IMR-90 (cell line): ENCODE results near the gene RPS6KA4. TPM values are rescaled to one million over a fixed set of nuclear protein-coding genes. Genes with fewer than 3 reads are reported as not detected.

ENCODE experiments used
- ATAC-seq: fragments of 200-7000 bp; cut with Tn5 transposase; 2 replicates; pipeline ENCODE4 v1.9.1; 2020; ENCODE audit warnings: low read depth, mild to moderate bottlenecking, moderate library complexity
- BruUV-seq: library from RNA; stranded (reverse); fragments of 400-500 nt; replicated peaks from 2 replicates; lab custom pipeline; 2021; lab: Mats Ljungman, UMichigan
- CTCF ChIA-PET: fragments of 300-600 bp; formaldehyde crosslinking; extraction: SDS; loops from one replicate; lab custom pipeline; 2021; ENCODE audit warnings: antibody characterized with exemption; lab: Yijun Ruan, JAX
- POLR2A ChIA-PET: fragments of 300-600 bp; sonication (Branson Sonifier 250); formaldehyde crosslinking; loops from one replicate; lab custom pipeline; 2022; ENCODE audit warnings: antibody characterized with exemption; ENCODE audit not compliant: unreplicated experiment; lab: Charles Lee
- DNase-seq: peaks from one replicate; pipeline ENCODE4 v3.0.0; 2013
- H2AFZ ChIP-seq: replicated peaks from 2 replicates; pipeline ENCODE3; 2013; ENCODE audit warnings: low read length, mild to moderate bottlenecking; ENCODE audit not compliant: poor library complexity
- H2AK5ac ChIP-seq: 2 replicates; pipeline ENCODE4 v1.6.1; 2013; ENCODE audit warnings: low read depth, low read length, inconsistent platforms
- H2AK9ac ChIP-seq: replicated peaks from 2 replicates; pipeline ENCODE3; 2013; ENCODE audit warnings: mild to moderate bottlenecking, low read depth, low read length, moderate library complexity; ENCODE audit not compliant: poor library complexity
- H2BK120ac ChIP-seq: 2 replicates; pipeline ENCODE4 v1.6.1; 2013; ENCODE audit warnings: low read depth, low read length, inconsistent platforms
- H2BK15ac ChIP-seq: 3 replicates; pipeline ENCODE4 v1.6.1; 2013; ENCODE audit warnings: low read depth, low read length, inconsistent platforms
- H2BK20ac ChIP-seq: 2 replicates; pipeline ENCODE4 v1.6.1; 2013; ENCODE audit warnings: low read depth, mild to moderate bottlenecking, inconsistent platforms, low read length, moderate library complexity
- H2BK5ac ChIP-seq: 2 replicates; pipeline ENCODE4 v1.6.1; 2013; ENCODE audit warnings: mild to moderate bottlenecking, low read depth, low read length, inconsistent platforms; ENCODE audit not compliant: poor library complexity, severe bottlenecking
- H3K14ac ChIP-seq: replicated peaks from 2 replicates; pipeline ENCODE4 v1.6.1; 2013; ENCODE audit warnings: low read depth, low read length, inconsistent platforms
- H3K18ac ChIP-seq: 2 replicates; pipeline ENCODE4 v1.6.1; 2013; ENCODE audit warnings: low read depth, low read length, control low read depth
- H3K23ac ChIP-seq: 2 replicates; pipeline ENCODE4 v1.6.1; 2013; ENCODE audit warnings: low read depth, low read length, inconsistent platforms
- H3K27ac ChIP-seq: 2 replicates; pipeline ENCODE4 v1.5.1; 2013; ENCODE audit warnings: mild to moderate bottlenecking, control low read depth, low read length; ENCODE audit not compliant: insufficient read depth
- H3K27me3 ChIP-seq: 2 replicates; pipeline ENCODE4 v1.6.1; 2013; ENCODE audit warnings: low read length; ENCODE audit not compliant: control insufficient read depth, insufficient read depth
- H3K36me3 ChIP-seq: 2 replicates; pipeline ENCODE4 v1.6.1; 2013; ENCODE audit warnings: low read length, mixed read lengths; ENCODE audit not compliant: control insufficient read depth, insufficient read depth
- H3K4ac ChIP-seq: 2 replicates; pipeline ENCODE4 v1.6.1; 2013; ENCODE audit warnings: low read depth, low read length, inconsistent platforms
- H3K4me1 ChIP-seq: 2 replicates; pipeline ENCODE4 v1.6.1; 2013; ENCODE audit warnings: low read length, mixed read lengths; ENCODE audit not compliant: control insufficient read depth, insufficient read depth
- H3K4me2 ChIP-seq: 2 replicates; pipeline ENCODE4 v1.6.1; 2013; ENCODE audit warnings: low read depth, mild to moderate bottlenecking, control low read depth, low read length, moderate library complexity
- H3K4me3 ChIP-seq: 2 replicates; pipeline ENCODE4 v1.5.1; 2013; ENCODE audit warnings: low read depth, mild to moderate bottlenecking, control low read depth, low read length, moderate library complexity; ENCODE audit not compliant: insufficient read depth
- H3K56ac ChIP-seq: 2 replicates; pipeline ENCODE4 v1.6.1; 2013; ENCODE audit warnings: low read length, inconsistent platforms; ENCODE audit not compliant: insufficient read depth; ENCODE audit errors: extremely low read depth
- H3K79me1 ChIP-seq, 2 experiments: 2 replicates each; pipeline ENCODE4 v1.6.1; 2013; ENCODE audit warnings: low read length in 2 of 2, inconsistent platforms in 1 of 2, low read depth in 1 of 2
- H3K9ac ChIP-seq: 2 replicates; pipeline ENCODE4 v1.6.1; 2013; ENCODE audit warnings: low read depth, low read length, control low read depth
- H3K9me1 ChIP-seq: 2 replicates; pipeline ENCODE4 v1.6.1; 2013; ENCODE audit warnings: low read length, inconsistent platforms; ENCODE audit not compliant: insufficient read depth
- H3K9me3 ChIP-seq: 2 replicates; pipeline ENCODE4 v1.6.1; 2013; ENCODE audit warnings: low read length; ENCODE audit not compliant: control insufficient read depth, insufficient read depth
- H4K20me1 ChIP-seq: 2 replicates; pipeline ENCODE4 v1.6.1; 2013; ENCODE audit warnings: low read length, inconsistent platforms; ENCODE audit not compliant: insufficient read depth
- H4K5ac ChIP-seq: 2 replicates; pipeline ENCODE4 v1.6.1; 2013; ENCODE audit warnings: mild to moderate bottlenecking, low read depth, low read length, control low read depth
- H4K8ac ChIP-seq, 2 experiments: 2 replicates each; pipeline ENCODE4 v1.6.1; 2013; ENCODE audit warnings: low read depth in 2 of 2, low read length in 2 of 2, control low read depth in 1 of 2, inconsistent platforms in 1 of 2
- H4K91ac ChIP-seq: 2 replicates; pipeline ENCODE4 v1.6.1; 2013; ENCODE audit warnings: low read depth, low read length, inconsistent platforms; ENCODE audit not compliant: insufficient read depth
- BHLHE40 ChIP-seq: fragments of 150-350 bp; IDR thresholded peaks from 2 replicates; pipeline ENCODE4 v1.6.1; 2016; ENCODE audit warnings: mild to moderate bottlenecking, low read depth, low read length
- CEBPB ChIP-seq: IDR thresholded peaks from 2 replicates; pipeline ENCODE4 v1.6.1; 2012; ENCODE audit warnings: low read depth, low read length, improper control_type of control experiment
- CHD1 ChIP-seq: IDR thresholded peaks from 2 replicates; pipeline ENCODE4 v1.6.1; 2012; ENCODE audit warnings: low read depth, low read length, improper control_type of control experiment
- FOS ChIP-seq: fragments of 150-350 bp; IDR thresholded peaks from 2 replicates; pipeline ENCODE4 v1.6.1; 2016; ENCODE audit warnings: low read depth, low read length
- MAFK ChIP-seq: IDR thresholded peaks from 2 replicates; pipeline ENCODE4 v1.6.1; 2012; ENCODE audit warnings: low read depth, low read length, improper control_type of control experiment
- MAZ ChIP-seq: IDR thresholded peaks from 2 replicates; pipeline ENCODE4 v1.6.1; 2012; ENCODE audit warnings: low read depth, mild to moderate bottlenecking, low read length, improper control_type of control experiment, moderate library complexity, borderline replicate concordance
- MXI1 ChIP-seq: IDR thresholded peaks from 2 replicates; pipeline ENCODE4 v1.6.1; 2012; ENCODE audit warnings: low read depth, mild to moderate bottlenecking, low read length, moderate library complexity, borderline replicate concordance
- NFE2L2 ChIP-seq: fragments of 150-350 bp; IDR thresholded peaks from 2 replicates; pipeline ENCODE4 v1.6.1; 2016; ENCODE audit warnings: low read depth, mild to moderate bottlenecking, low read length
- POLR2A ChIP-seq: IDR thresholded peaks from 2 replicates; pipeline ENCODE4 v1.6.1; 2012; ENCODE audit warnings: mild to moderate bottlenecking, low read depth, low read length
- RAD21 ChIP-seq: IDR thresholded peaks from 2 replicates; pipeline ENCODE4 v1.6.1; 2012; ENCODE audit warnings: low read length, improper control_type of control experiment
- RCOR1 ChIP-seq: IDR thresholded peaks from 2 replicates; pipeline ENCODE4 v1.6.1; 2012; ENCODE audit warnings: mild to moderate bottlenecking, low read length, improper control_type of control experiment; ENCODE audit not compliant: insufficient replicate concordance
- RFX5 ChIP-seq: IDR thresholded peaks from 2 replicates; pipeline ENCODE4 v1.8.0; 2012; ENCODE audit warnings: low read depth, mild to moderate bottlenecking, low read length, moderate library complexity
- SMC3 ChIP-seq: fragments of 150-350 bp; IDR thresholded peaks from 2 replicates; pipeline ENCODE4 v1.6.1; 2016; ENCODE audit warnings: low read depth, mild to moderate bottlenecking, antibody characterized with exemption, low read length, moderate library complexity
- WGBS, 2 experiments: methylation state at CpG; one replicate each; pipeline versions ENCODE4 v1.1.5 to v1.1.7; 2013; ENCODE audit warnings: missing lambda C conversion rate in 2 of 2; ENCODE audit not compliant: insufficient read length in 1 of 2; ENCODE audit errors: extremely low coverage in 2 of 2; 5-methylcytosine and 5-hydroxymethylcytosine counted together
- dilution Hi-C: fragments of 300-500 bp; cut with HindIII; formaldehyde crosslinking; loops from one replicate; pipeline ENCODE4 v1.14.3; 2018; ENCODE audit warnings: low sequenced_read_pairs; ENCODE audit not compliant: unreplicated experiment
- in situ Hi-C: fragments of 300-500 bp; cut with MboI; formaldehyde crosslinking; loops from 3 replicates; pipeline ENCODE4 v1.14.3; 2019; ENCODE audit warnings: low sequenced_read_pairs, inconsistent platforms, mixed read lengths
- intact Hi-C: fragments of 100-400 bp; cut with micrococcal nuclease; formaldehyde crosslinking; loops from 2 replicates; pipeline ENCODE4 v1.10.0; 2022
- polyA plus RNA-seq, 3 experiments: library from polyadenylated mRNA; depleted of rRNA; stranded (reverse); fragments of >200 nt; gene quantifications; 2 replicates each; pipeline ENCODE4 v1.2.3, GENCODE V29; 2012; ENCODE audit warnings: low replicate concordance in 1 of 3
- total RNA-seq: library from RNA; depleted of rRNA; stranded (reverse); fragments of >200 nt; gene quantifications from 2 replicates; pipeline ENCODE4 v1.2.3, GENCODE V29; 2012
- TF ChIP-seq, protein P1 (sequence below): fragments of 150-350 bp; IDR thresholded peaks from 2 replicates; pipeline ENCODE4 v1.6.1; 2016; ENCODE audit warnings: low read depth, mild to moderate bottlenecking, low read length, moderate library complexity, borderline replicate concordance
- TF ChIP-seq, protein P2 (sequence below): conservative IDR thresholded peaks from 2 replicates; pipeline ENCODE4 v1.5.1; 2012; ENCODE audit warnings: mild to moderate bottlenecking, low read depth, low read length, improper control_type of control experiment
- TF ChIP-seq, protein P3 (sequence below): fragments of 150-350 bp; IDR thresholded peaks from 2 replicates; pipeline ENCODE4 v1.6.1; 2017; ENCODE audit warnings: mild to moderate bottlenecking, antibody characterized with exemption, low read length, low read depth

RPS6KA4 gene
- total and polyA plus RNA-seq, 2 of the 4 experiments (the other 2 are of a cell fraction) = 38.8 to 52.9 TPM

- H4K91ac ChIP-seq = no peak overlapping the region
- no peak overlapping the region for H2BK5ac ChIP-seq
- no peak overlapping the region for H3K27ac ChIP-seq
- CTCF ChIA-PET = no interaction called here
- no peak overlapping the region for H4K5ac ChIP-seq
- H3K4me3 ChIP-seq = no peak overlapping the region
- POLR2A ChIA-PET = no interaction called here
- WGBS, 2 experiments = 90% methylated on average over 2 of the region's 4 CpGs; no CpG with 5 or more reads in 1 of the 2 experiments
- TF ChIP-seq, protein P1, sequence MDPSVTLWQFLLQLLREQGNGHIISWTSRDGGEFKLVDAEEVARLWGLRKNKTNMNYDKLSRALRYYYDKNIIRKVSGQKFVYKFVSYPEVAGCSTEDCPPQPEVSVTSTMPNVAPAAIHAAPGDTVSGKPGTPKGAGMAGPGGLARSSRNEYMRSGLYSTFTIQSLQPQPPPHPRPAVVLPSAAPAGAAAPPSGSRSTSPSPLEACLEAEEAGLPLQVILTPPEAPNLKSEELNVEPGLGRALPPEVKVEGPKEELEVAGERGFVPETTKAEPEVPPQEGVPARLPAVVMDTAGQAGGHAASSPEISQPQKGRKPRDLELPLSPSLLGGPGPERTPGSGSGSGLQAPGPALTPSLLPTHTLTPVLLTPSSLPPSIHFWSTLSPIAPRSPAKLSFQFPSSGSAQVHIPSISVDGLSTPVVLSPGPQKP = no peak
- TF ChIP-seq RAD21 (no peak), RCOR1 (no peak), MAZ (no peak), CEBPB (no peak), RFX5 (no peak), MXI1 (no peak), BHLHE40 (no peak), POLR2A (no peak), FOS (no peak), NFE2L2 (no peak), CHD1 (no peak), MAFK (no peak), SMC3 (no peak)
- TF ChIP-seq, protein P2, sequence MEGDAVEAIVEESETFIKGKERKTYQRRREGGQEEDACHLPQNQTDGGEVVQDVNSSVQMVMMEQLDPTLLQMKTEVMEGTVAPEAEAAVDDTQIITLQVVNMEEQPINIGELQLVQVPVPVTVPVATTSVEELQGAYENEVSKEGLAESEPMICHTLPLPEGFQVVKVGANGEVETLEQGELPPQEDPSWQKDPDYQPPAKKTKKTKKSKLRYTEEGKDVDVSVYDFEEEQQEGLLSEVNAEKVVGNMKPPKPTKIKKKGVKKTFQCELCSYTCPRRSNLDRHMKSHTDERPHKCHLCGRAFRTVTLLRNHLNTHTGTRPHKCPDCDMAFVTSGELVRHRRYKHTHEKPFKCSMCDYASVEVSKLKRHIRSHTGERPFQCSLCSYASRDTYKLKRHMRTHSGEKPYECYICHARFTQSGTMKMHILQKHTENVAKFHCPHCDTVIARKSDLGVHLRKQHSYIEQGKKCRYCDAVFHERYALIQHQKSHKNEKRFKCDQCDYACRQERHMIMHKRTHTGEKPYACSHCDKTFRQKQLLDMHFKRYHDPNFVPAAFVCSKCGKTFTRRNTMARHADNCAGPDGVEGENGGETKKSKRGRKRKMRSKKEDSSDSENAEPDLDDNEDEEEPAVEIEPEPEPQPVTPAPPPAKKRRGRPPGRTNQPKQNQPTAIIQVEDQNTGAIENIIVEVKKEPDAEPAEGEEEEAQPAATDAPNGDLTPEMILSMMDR = no peak
- TF ChIP-seq, protein P3, sequence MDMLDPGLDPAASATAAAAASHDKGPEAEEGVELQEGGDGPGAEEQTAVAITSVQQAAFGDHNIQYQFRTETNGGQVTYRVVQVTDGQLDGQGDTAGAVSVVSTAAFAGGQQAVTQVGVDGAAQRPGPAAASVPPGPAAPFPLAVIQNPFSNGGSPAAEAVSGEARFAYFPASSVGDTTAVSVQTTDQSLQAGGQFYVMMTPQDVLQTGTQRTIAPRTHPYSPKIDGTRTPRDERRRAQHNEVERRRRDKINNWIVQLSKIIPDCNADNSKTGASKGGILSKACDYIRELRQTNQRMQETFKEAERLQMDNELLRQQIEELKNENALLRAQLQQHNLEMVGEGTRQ = no peak
- H3K9ac ChIP-seq = no peak overlapping the region
- in situ Hi-C loops = no loop called here
- H3K14ac ChIP-seq = no peak overlapping the region
- no peak overlapping the region for H3K4me2 ChIP-seq
- peaks cover 59% of the 10 kb centered on the region for H3K36me3 ChIP-seq
- no peak overlapping the region for H3K4ac ChIP-seq
- H4K8ac ChIP-seq = no peak overlapping the region
- no peak overlapping the region for H2BK20ac ChIP-seq
- no peaks in the 10 kb centered on the region for H3K9me3 ChIP-seq
- H2AK5ac ChIP-seq = no peak overlapping the region
- no peaks in the 10 kb centered on the region for H3K27me3 ChIP-seq
- peaks cover 7% of the 10 kb centered on the region for H3K9me1 ChIP-seq
- H3K56ac ChIP-seq = no peak overlapping the region
- H4K20me1 ChIP-seq = no peaks in the 10 kb centered on the region
- intact Hi-C loops = no loop called here
- no TSS peak for BruUV-seq
- H3K79me1 ChIP-seq = peaks cover 5 to 49% of the 10 kb centered on the region in 2 experiments
- dilution Hi-C loops = no loop called here
- no peak overlapping the region for H2AFZ ChIP-seq
- DNase-seq (no peak), ATAC-seq (no peak)
- H2BK120ac ChIP-seq = no peak overlapping the region
- no peak overlapping the region for H2BK15ac ChIP-seq
- peak overlapping the region; percentile 16 for H2AK9ac ChIP-seq
- no peak overlapping the region for H3K18ac ChIP-seq
- no peak overlapping the region for H3K23ac ChIP-seq
- peaks cover 3% of the 10 kb centered on the region for H3K4me1 ChIP-seq
Observed at GRCh38 chr11:64364911-64365310, 5.9 kb downstream of the RPS6KA4 start.
